Activated B cell treated with CpG ODN at 0.5 μM for 24 hours (primary cell): ENCODE results near the gene SLC25A38. TPM values are rescaled to one million over a fixed set of nuclear protein-coding genes. Genes with fewer than 3 reads are reported as not detected.

ENCODE experiments used
- ATAC-seq: fragments of 200-7000 bp; cut with Tn5 transposase; one replicate; pipeline ENCODE4 v1.10.0; 2021; ENCODE audit warnings: low read depth, mild to moderate bottlenecking, moderate library complexity
- CTCF ChIA-PET: fragments of 350-600 bp; sonication (Branson Sonifier 250); formaldehyde crosslinking; loops from one replicate; lab custom pipeline; 2021; ENCODE audit warnings: antibody characterized with exemption; lab: Charles Lee
- POLR2A ChIA-PET: fragments of 350-600 bp; sonication (Branson Sonifier 250); formaldehyde crosslinking; loops from one replicate; lab custom pipeline; 2021; ENCODE audit warnings: antibody characterized with exemption; lab: Charles Lee
- DNase-seq: peaks from one replicate; pipeline ENCODE4 v3.0.0; 2022
- H3K27ac Mint-ChIP-seq: one replicate; pipeline ENCODE4 v1.8.0; 2020; ENCODE audit warnings: mixed read lengths
- H3K27me3 Mint-ChIP-seq: one replicate; pipeline ENCODE4 v1.8.0; 2021; ENCODE audit warnings: mixed read lengths
- H3K36me3 Mint-ChIP-seq: one replicate; pipeline ENCODE4 v1.8.0; 2021; ENCODE audit warnings: low read depth, mixed read lengths
- H3K4me1 Mint-ChIP-seq: one replicate; pipeline ENCODE4 v1.8.0; 2021; ENCODE audit warnings: mixed read lengths
- H3K4me3 Mint-ChIP-seq: one replicate; pipeline ENCODE4 v1.8.0; 2020; ENCODE audit warnings: mild to moderate bottlenecking, mixed read lengths
- H3K9me3 Mint-ChIP-seq: one replicate; pipeline ENCODE4 v1.8.0; 2020; ENCODE audit warnings: mixed read lengths
- CTCF ChIP-seq: fragments of 200-600 bp; IDR thresholded peaks from one replicate; pipeline ENCODE4 v1.8.0; 2022; ENCODE audit warnings: antibody characterized with exemption, mild to moderate bottlenecking
- intact Hi-C: fragments of 100-400 bp; cut with micrococcal nuclease; formaldehyde crosslinking; loops from one replicate; pipeline ENCODE4 v1.15.1; 2024
- total RNA-seq: library from RNA; stranded (reverse); gene quantifications from 2 replicates; pipeline ENCODE4 v1.2.3, GENCODE V29; 2022

SLC25A38 gene, protein sequence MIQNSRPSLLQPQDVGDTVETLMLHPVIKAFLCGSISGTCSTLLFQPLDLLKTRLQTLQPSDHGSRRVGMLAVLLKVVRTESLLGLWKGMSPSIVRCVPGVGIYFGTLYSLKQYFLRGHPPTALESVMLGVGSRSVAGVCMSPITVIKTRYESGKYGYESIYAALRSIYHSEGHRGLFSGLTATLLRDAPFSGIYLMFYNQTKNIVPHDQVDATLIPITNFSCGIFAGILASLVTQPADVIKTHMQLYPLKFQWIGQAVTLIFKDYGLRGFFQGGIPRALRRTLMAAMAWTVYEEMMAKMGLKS
- total RNA-seq = 51.6 and 52.9 TPM in 2 replicates

- H3K4me1 Mint-ChIP-seq = peaks cover 49% of the 10 kb centered on the region
- ATAC-seq = peak; percentile 73
- CTCF ChIA-PET = interaction anchor here (4.2 kb wide), 1 partner anchor 24 kb away, joined by 16 read pairs; the partner anchor contains the start of gene RPSA
Measured at GRCh38 chr3:39383045-39383880, at the start of gene SLC25A38. TSS of gene SLC25A38 (plus strand) at chr3:39383370. CDS start at chr3:39383725, 355 bp downstream.

DNA sequence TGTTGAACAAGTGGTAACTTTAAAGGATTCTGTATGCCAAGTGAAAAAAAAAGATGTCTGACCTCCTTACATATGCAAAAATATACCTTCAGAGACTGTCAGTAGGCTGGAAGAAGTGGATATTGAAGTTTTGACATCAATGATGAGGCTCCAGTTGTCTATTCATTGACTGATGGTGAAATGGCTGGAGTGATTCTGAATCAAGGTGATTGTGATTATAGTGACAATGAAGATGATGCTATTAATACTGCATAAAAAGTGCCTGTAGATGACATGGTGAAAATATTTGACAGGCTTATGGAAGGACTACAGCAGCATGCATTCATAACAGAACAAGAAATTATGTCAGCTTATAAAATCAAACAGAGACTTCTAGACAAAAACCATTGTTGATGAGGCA is 49.6 kb upstream of the SLC25A38 start:
- no peak for TF ChIP-seq CTCF
- H3K9me3 Mint-ChIP-seq = no peaks in the 10 kb centered on the region
- DNase-seq (no peak), ATAC-seq (no peak)
- intact Hi-C loops = no loop called here
- ChIA-PET CTCF (no interaction called here), POLR2A (no interaction called here)
- peaks cover under 1% of the 10 kb centered on the region for H3K4me1 Mint-ChIP-seq
- no peak overlapping the region for H3K27ac Mint-ChIP-seq
- no peaks in the 10 kb centered on the region for H3K36me3 Mint-ChIP-seq
- H3K4me3 Mint-ChIP-seq = no peak overlapping the region
- H3K27me3 Mint-ChIP-seq = peaks cover 2% of the 10 kb centered on the region

More at GRCh38 chr3:39383045-39383880, at the start of gene SLC25A38:
- intact Hi-C loops = loop anchor here (1.0 to 10.0 kb wide), 6 partner anchors 23 to 1218 kb away; partner anchors contain the start of genes OXSR1, RPL14, RPSA and ZNF621
- DNase-seq = peak; percentile 72
- POLR2A ChIA-PET = interaction anchor here (1.1 to 8.0 kb wide), 3 partner anchors 23 to 95 kb away, joined by 3 to 101 read pairs (median 6); partner anchors contain the start of gene RPSA
- H3K4me3 Mint-ChIP-seq = peak within 1 kb of the TSS; percentile 99
- H3K27ac Mint-ChIP-seq = peak within 1 kb of the TSS; percentile 100
- H3K36me3 Mint-ChIP-seq = peaks cover 15% of the 10 kb centered on the region
- H3K27me3 Mint-ChIP-seq = no peaks in the 10 kb centered on the region
- no peaks in the 10 kb centered on the region for H3K9me3 Mint-ChIP-seq
- no peak for TF ChIP-seq CTCF

DNA sequence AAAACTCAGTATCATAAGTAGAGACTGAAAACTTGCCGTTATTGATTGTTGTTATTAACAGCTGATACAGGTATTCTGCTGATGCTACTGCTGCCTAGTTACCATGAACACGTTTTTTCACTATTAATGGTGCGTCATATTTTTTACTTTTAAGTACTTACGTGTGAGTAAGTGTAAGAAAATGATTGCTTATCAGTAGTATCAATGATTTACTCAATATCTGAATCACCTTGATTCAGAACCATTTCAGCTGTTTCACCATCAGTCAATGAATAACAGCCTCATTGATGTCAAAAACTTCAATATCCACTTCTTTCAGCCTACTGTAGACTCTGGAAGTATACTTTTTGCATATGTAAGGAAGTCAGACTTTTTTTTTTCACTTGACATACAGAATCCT is 49.0 kb upstream of the SLC25A38 start:
- H3K27me3 Mint-ChIP-seq = peaks cover 2% of the 10 kb centered on the region
- no peak overlapping the region for H3K4me3 Mint-ChIP-seq
- H3K4me1 Mint-ChIP-seq = no peaks in the 10 kb centered on the region
- intact Hi-C loops = no loop called here
- H3K27ac Mint-ChIP-seq = no peak overlapping the region
- DNase-seq (no peak), ATAC-seq (no peak)
- CTCF ChIA-PET = no interaction called here
- H3K36me3 Mint-ChIP-seq = no peaks in the 10 kb centered on the region
- TF ChIP-seq CTCF = no peak
- H3K9me3 Mint-ChIP-seq = no peaks in the 10 kb centered on the region
- POLR2A ChIA-PET = no interaction called here

GRCh38 chr3:39338201-39338600 is 45.0 kb upstream of the SLC25A38 start:
- Mint-ChIP-seq H3K4me1 (no peaks in the 10 kb centered on the region), H3K36me3 (no peaks in the 10 kb centered on the region), H3K27me3 (peaks cover 5% of the 10 kb centered on the region), H3K9me3 (no peaks in the 10 kb centered on the region), H3K27ac (no peak overlapping the region), H3K4me3 (no peak overlapping the region)
- POLR2A ChIA-PET = no interaction called here
- CTCF ChIA-PET = no interaction called here
- ATAC-seq (no peak), DNase-seq (no peak)
- TF ChIP-seq CTCF = no peak
- intact Hi-C loops = no loop called here

- Mint-ChIP-seq H3K4me1 (no peaks in the 10 kb centered on the region), H3K36me3 (no peaks in the 10 kb centered on the region), H3K27me3 (peaks cover 5% of the 10 kb centered on the region), H3K9me3 (no peaks in the 10 kb centered on the region), H3K4me3 (no peak overlapping the region), H3K27ac (no peak overlapping the region)
- ChIA-PET CTCF (no interaction called here), POLR2A (no interaction called here)
- DNase-seq (no peak), ATAC-seq (no peak)
- TF ChIP-seq CTCF = no peak
- intact Hi-C loops = no loop called here
Measured at GRCh38 chr3:39339086-39339485, 44.1 kb upstream of the SLC25A38 start.
